ENCODE measurements around the gene GAS2L3. TPM values are rescaled to one million over a fixed set of nuclear protein-coding genes. Genes with fewer than 3 reads are reported as not detected.

GAS2L3 gene
- total and polyA plus RNA-seq, 2 of the 8 experiments (the other 6 are each of a cell fraction or from before 2014, with no cell fraction given): 2.1 to 19.3 TPM

- no peak overlapping the region for H3K4ac ChIP-seq (replicated peaks; ENCODE audit: insufficient read length, low read depth, low read length)
- no peak overlapping the region for H3K9ac ChIP-seq (replicated peaks in 1 of 4; ENCODE audit: extremely low read depth in 1 of 4, low read depth in 3 of 4, low read length in 3 of 4)
- H4K5ac ChIP-seq (ENCODE audit: insufficient read length, low read depth, low read length): no peak overlapping the region
- no peaks in the 10 kb centered on the region for H3K79me1 ChIP-seq (ENCODE audit: low read depth, low read length)
- no peak overlapping the region for H2BK120ac ChIP-seq (replicated peaks; ENCODE audit: low read depth, low read length)
- no peak overlapping the region for H2BK15ac ChIP-seq (ENCODE audit: low read length)
- H3K56ac ChIP-seq (replicated peaks; ENCODE audit: insufficient read length, low read depth, low read length): no peak overlapping the region
- no peak for FAIRE-seq
- no peak overlapping the region for H2AK5ac ChIP-seq (ENCODE audit: low read depth, low read length)
- H2BK12ac ChIP-seq (ENCODE audit: low read depth, low read length): no peak overlapping the region
- no peaks in the 10 kb centered on the region for H3K23me2 ChIP-seq (ENCODE audit: low read depth, low read length)
- no peaks in the 10 kb centered on the region for H4K20me1 ChIP-seq (replicated peaks in 1 of 2; ENCODE audit: control insufficient read depth in 1 of 2, insufficient read depth in 2 of 2, low read length in 2 of 2)
- no peaks in the 10 kb centered on the region for H3K79me2 ChIP-seq (ENCODE audit: control insufficient read depth in 1 of 2, insufficient read depth in 2 of 2, low read length in 2 of 2)
- no peak overlapping the region for H2AFZ ChIP-seq (ENCODE audit: low read length)
- H3K23ac ChIP-seq (ENCODE audit: insufficient read length): no peak overlapping the region
- no peaks in the 10 kb centered on the region for H3K36me3 ChIP-seq (ENCODE audit: control insufficient read depth in 2 of 4, insufficient read depth in 4 of 4, low read length in 3 of 4)
- no peak overlapping the region for H3K4me3 ChIP-seq (ENCODE audit: extremely low read depth in 1 of 4, insufficient read depth in 2 of 4, low read depth in 3 of 4, low read length in 4 of 4)
- H3K4me1 ChIP-seq (replicated peaks in 1 of 4; ENCODE audit: control insufficient read depth in 3 of 4, insufficient read depth in 4 of 4, low read length in 3 of 4): peaks cover 0 to 4% (median 2%) of the 10 kb centered on the region in 4 experiments; a peak in 2 of 7 replicates
- H3K14ac ChIP-seq (ENCODE audit: insufficient read length): no peak overlapping the region
- H3K27ac ChIP-seq (ENCODE audit: low read depth, low read length): no peak overlapping the region
- H3K9me3 ChIP-seq (ENCODE audit: insufficient read depth in 2 of 2, low read depth in 1 of 2, low read length in 1 of 2): no peaks in the 10 kb centered on the region
- DNase-seq (ENCODE audit: low read depth in 1 of 2, low spot score in 2 of 2): no peak
- H4K91ac ChIP-seq (replicated peaks; ENCODE audit: insufficient read length, low read length): no peak overlapping the region
- 0 out of 2 replicates have a peak overlapping the region, but pooled peaks have one; percentile 24 for H3K18ac ChIP-seq (ENCODE audit: extremely low read depth, low read length)
- no peak overlapping the region for H4K8ac ChIP-seq (ENCODE audit: extremely low read depth, insufficient read depth, low read length)
- no peak overlapping the region for H2BK20ac ChIP-seq (ENCODE audit: low read length)
- H2BK5ac ChIP-seq (ENCODE audit: low read depth, low read length): no peak overlapping the region; the same call in 1 of the 2 replicates
- POLR2A ChIA-PET (ENCODE audit: partially characterized antibody): no interaction called here
- CTCF ChIA-PET (ENCODE audit: partially characterized antibody): interaction anchor here (1.4 to 2.2 kb wide), 4 partner anchors 10 to 180 kb away, joined by 4 to 11 read pairs (median 5); no protein-coding TSS in a partner anchor
- no peak overlapping the region; a peak in 1 of 4 replicates for H3K4me2 ChIP-seq (ENCODE audit: insufficient read depth in 1 of 2, low read depth in 2 of 2, low read length in 2 of 2)
- no peaks in the 10 kb centered on the region for H3K27me3 ChIP-seq (replicated peaks in 1 of 4; ENCODE audit: control insufficient read depth in 3 of 4, extremely low read depth in 1 of 4, insufficient read depth in 3 of 4, low read length in 3 of 4)
- 100% methylated on average over 3 of the region's 3 CpGs; no CpG with 5 or more reads in 1 of the 2 experiments for WGBS, 2 experiments (ENCODE audit: extremely low coverage in 1 of 2, insufficient coverage in 1 of 2, insufficient read length in 1 of 2, insufficient replicate concordance in 2 of 2, low coverage in 1 of 2, low lambda C conversion rate in 2 of 2, missing lambda C conversion rate in 1 of 2)
- no peak for TF ChIP-seq SAP30 (IDR thresholded peaks at IDR 0.05; ENCODE audit: insufficient read depth, insufficient replicate concordance, low read length)
- no peak for TF ChIP-seq USF2 (IDR thresholded peaks at IDR 0.05; ENCODE audit: low read length)
- TF ChIP-seq CHD2 (IDR thresholded peaks at IDR 0.05; ENCODE audit: low read length): no peak
- TF ChIP-seq BCL11A (IDR thresholded peaks at IDR 0.05; ENCODE audit: low read depth in 2 of 2, low read length in 2 of 2): no peak
- no peak for TF ChIP-seq JUND (IDR thresholded peaks at IDR 0.05; ENCODE audit: low read length)
- no peak for TF ChIP-seq MAX (IDR thresholded peaks at IDR 0.05)
- no peak for TF ChIP-seq GABPA (IDR thresholded peaks at IDR 0.05; ENCODE audit: borderline replicate concordance, insufficient read depth, low read length)
- TF ChIP-seq TAF1 (IDR thresholded peaks at IDR 0.05; ENCODE audit: low read depth, low read length): no peak
- no peak for TF ChIP-seq CREB1 (IDR thresholded peaks at IDR 0.05)
- no peak for TF ChIP-seq POLR2A (IDR thresholded peaks at IDR 0.05; ENCODE audit: control extremely low read depth in 1 of 2, low read depth in 2 of 2, low read length in 2 of 2)
- no peak for TF ChIP-seq KDM1A (IDR thresholded peaks at IDR 0.05; ENCODE audit: borderline replicate concordance, low read length)
- no peak for TF ChIP-seq TEAD4 (IDR thresholded peaks at IDR 0.05; ENCODE audit: low read depth, low read length)
- TF ChIP-seq MAFK (IDR thresholded peaks at IDR 0.05; ENCODE audit: low read depth, low read length): no peak
- TF ChIP-seq SP2 (IDR thresholded peaks at IDR 0.05; ENCODE audit: low read length): no peak
- no peak for TF ChIP-seq SP4 (IDR thresholded peaks at IDR 0.05; ENCODE audit: low read length)
Observed at GRCh38 chr12:100528034-100528433, 45.5 kb upstream of the GAS2L3 start.
